Testis (tissue), 2 donors: ENCODE measurements around the gene CERK.

Source experiments
- POLR2A ChIP-seq: fragments of 450-650 bp; IDR thresholded peaks from one replicate; pipeline ENCODE4 v1.6.1; 2017; ENCODE audit warnings: antibody characterized with exemption, mild to moderate bottlenecking, moderate library complexity
- TF ChIP-seq, protein P1 (sequence below), 3 experiments: fragments of 450-650 bp in 2 of 3; fragments of 200-600 bp in 1 of 3; sonication (generic) in 1 of 3; IDR thresholded peaks; one replicate each; pipeline ENCODE4 v1.5.1; 2016 to 2019; ENCODE audit warnings: antibody characterized with exemption in 3 of 3, mild to moderate bottlenecking in 2 of 3, moderate library complexity in 1 of 3

DNA sequence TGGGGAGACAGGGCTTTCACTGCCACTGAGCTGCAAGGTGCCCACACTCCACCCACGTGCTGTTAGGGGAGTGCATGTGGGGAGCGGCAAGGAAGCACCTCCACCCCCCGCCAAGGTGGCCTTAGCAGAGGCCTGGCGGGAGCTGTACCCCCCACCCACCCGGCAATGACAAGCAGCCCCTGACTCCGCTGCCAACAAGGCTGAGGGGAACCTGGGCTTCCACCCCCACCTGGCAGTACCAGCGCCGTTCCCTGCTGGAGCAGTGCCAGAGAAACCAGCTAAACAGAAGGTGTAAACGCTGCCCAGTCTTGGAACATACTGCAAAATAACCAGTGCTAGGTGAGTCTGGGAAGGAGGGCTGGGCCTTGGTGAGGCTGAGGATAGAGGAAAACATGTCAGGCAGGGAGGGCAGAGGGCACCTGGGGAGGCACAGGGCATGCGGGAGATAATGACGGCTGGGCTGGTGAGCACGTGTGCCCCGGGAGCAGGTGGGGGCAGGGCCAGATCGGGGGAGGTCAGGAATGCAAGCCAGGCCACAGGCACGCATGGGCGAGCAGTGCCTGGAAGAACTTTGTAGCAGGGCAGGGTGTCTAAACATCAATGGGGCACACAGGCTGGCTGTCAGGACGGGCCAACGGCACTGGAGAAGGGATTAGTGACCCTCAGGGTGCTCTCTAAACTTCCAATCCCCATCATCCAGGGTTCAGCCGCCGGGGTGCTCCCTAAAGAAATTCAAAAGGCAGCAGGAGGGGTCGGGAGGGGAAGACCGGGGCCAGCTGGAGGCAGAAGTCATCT, 6.6 kb downstream of the CERK start:
- TF ChIP-seq, protein P1, sequence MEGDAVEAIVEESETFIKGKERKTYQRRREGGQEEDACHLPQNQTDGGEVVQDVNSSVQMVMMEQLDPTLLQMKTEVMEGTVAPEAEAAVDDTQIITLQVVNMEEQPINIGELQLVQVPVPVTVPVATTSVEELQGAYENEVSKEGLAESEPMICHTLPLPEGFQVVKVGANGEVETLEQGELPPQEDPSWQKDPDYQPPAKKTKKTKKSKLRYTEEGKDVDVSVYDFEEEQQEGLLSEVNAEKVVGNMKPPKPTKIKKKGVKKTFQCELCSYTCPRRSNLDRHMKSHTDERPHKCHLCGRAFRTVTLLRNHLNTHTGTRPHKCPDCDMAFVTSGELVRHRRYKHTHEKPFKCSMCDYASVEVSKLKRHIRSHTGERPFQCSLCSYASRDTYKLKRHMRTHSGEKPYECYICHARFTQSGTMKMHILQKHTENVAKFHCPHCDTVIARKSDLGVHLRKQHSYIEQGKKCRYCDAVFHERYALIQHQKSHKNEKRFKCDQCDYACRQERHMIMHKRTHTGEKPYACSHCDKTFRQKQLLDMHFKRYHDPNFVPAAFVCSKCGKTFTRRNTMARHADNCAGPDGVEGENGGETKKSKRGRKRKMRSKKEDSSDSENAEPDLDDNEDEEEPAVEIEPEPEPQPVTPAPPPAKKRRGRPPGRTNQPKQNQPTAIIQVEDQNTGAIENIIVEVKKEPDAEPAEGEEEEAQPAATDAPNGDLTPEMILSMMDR (IDR thresholded peaks at IDR 0.05), result no peak
- no peak for TF ChIP-seq POLR2A
